DND-41 (cell line): ENCODE results near the gene TOX2.

ENCODE experiments used
- ATAC-seq: fragments of 200-7000 bp; cut with Tn5 transposase; 3 replicates; pipeline ENCODE4 v1.9.1; 2021; ENCODE audit warnings: low read depth; ENCODE audit not compliant: insufficient read depth
- DNase-seq: peaks from one replicate; pipeline ENCODE4 v3.0.0-alpha.2; 2020
- H2AFZ ChIP-seq: 2 replicates; pipeline ENCODE4 v1.6.0; 2012; ENCODE audit warnings: low read depth, low read length
- H3K27ac ChIP-seq: 2 replicates; pipeline ENCODE4 v1.5.1; 2012; ENCODE audit warnings: low read length, inconsistent platforms
- H3K27me3 ChIP-seq: fragments of 200-600 bp; sonication (generic); 2 replicates; pipeline ENCODE4 v1.6.0; 2012; ENCODE audit warnings: low read length, mild to moderate bottlenecking, inconsistent platforms; ENCODE audit not compliant: insufficient read depth, poor library complexity
- H3K36me3 ChIP-seq: 2 replicates; pipeline ENCODE4 v1.5.1; 2012; ENCODE audit warnings: low read length, inconsistent platforms; ENCODE audit not compliant: insufficient read depth
- H3K4me1 ChIP-seq: 2 replicates; pipeline ENCODE4 v1.5.1; 2012; ENCODE audit warnings: mild to moderate bottlenecking, low read length; ENCODE audit not compliant: insufficient read depth
- H3K4me2 ChIP-seq: 2 replicates; pipeline ENCODE4 v1.6.0; 2012; ENCODE audit warnings: mild to moderate bottlenecking, moderate library complexity, low read length, inconsistent platforms; ENCODE audit not compliant: insufficient read depth
- H3K4me3 ChIP-seq, 2 experiments: fragments of 200-600 bp in 1 of 2; shearing (Covaris generic) in 1 of 2; 2 replicates each; pipeline ENCODE4 v1.5.1; 2012 to 2016; ENCODE audit warnings: inconsistent platforms in 2 of 2, low read length in 2 of 2, mild to moderate bottlenecking in 2 of 2, low read depth in 1 of 2, moderate library complexity in 1 of 2
- H3K79me2 ChIP-seq: 2 replicates; pipeline ENCODE4 v1.6.0; 2012; ENCODE audit warnings: low read length, inconsistent platforms; ENCODE audit not compliant: insufficient read depth
- H3K9ac ChIP-seq: 2 replicates; pipeline ENCODE4 v1.6.0; 2012; ENCODE audit warnings: low read depth, mild to moderate bottlenecking, inconsistent platforms, low read length, moderate library complexity
- H3K9me3 ChIP-seq: 2 replicates; pipeline ENCODE4 v1.5.1; 2012; ENCODE audit warnings: low read length, moderate library complexity, mild to moderate bottlenecking, inconsistent platforms; ENCODE audit not compliant: insufficient read depth, severe bottlenecking
- H4K20me1 ChIP-seq: 2 replicates; pipeline ENCODE4 v1.6.0; 2012; ENCODE audit warnings: low read length; ENCODE audit not compliant: insufficient read depth
- EZH2 ChIP-seq: IDR thresholded peaks from 3 replicates; pipeline ENCODE4 v1.6.1; 2012; ENCODE audit warnings: borderline replicate concordance, low read depth, mild to moderate bottlenecking, moderate library complexity, low read length, inconsistent platforms; ENCODE audit not compliant: severe bottlenecking
- TF ChIP-seq, protein P1 (sequence below): IDR thresholded peaks from 2 replicates; pipeline ENCODE4 v1.5.1; 2012; ENCODE audit warnings: borderline replicate concordance, low read length, moderate library complexity, mild to moderate bottlenecking; ENCODE audit not compliant: poor library complexity, severe bottlenecking; ENCODE audit errors: extremely low read depth

Gene TOX2

DNA sequence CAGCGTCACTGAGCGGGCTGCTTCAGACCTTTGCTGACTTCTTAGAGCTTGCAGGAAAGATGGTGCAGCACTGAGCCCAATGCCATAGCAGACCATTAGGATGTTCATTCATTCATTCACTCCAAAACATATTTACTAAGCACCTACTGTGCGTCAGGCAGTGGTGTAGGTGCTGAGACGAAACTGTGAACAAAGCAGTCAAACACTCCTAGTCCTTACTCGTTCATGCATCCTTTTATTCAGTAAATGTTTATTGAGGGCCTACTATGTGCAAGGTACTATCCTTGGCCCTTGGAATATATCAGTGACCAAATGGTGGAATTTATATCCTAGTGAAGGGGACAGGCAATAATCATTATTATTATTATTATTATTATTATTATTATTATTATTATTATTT, 76.6 kb downstream of the TOX2 start:
- no peak for ATAC-seq
- H2AFZ ChIP-seq: no peak overlapping the region
- DNase-seq: no peak
- H3K4me3 ChIP-seq: no peak overlapping the region
- TF ChIP-seq, protein P1, sequence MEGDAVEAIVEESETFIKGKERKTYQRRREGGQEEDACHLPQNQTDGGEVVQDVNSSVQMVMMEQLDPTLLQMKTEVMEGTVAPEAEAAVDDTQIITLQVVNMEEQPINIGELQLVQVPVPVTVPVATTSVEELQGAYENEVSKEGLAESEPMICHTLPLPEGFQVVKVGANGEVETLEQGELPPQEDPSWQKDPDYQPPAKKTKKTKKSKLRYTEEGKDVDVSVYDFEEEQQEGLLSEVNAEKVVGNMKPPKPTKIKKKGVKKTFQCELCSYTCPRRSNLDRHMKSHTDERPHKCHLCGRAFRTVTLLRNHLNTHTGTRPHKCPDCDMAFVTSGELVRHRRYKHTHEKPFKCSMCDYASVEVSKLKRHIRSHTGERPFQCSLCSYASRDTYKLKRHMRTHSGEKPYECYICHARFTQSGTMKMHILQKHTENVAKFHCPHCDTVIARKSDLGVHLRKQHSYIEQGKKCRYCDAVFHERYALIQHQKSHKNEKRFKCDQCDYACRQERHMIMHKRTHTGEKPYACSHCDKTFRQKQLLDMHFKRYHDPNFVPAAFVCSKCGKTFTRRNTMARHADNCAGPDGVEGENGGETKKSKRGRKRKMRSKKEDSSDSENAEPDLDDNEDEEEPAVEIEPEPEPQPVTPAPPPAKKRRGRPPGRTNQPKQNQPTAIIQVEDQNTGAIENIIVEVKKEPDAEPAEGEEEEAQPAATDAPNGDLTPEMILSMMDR: no peak
- TF ChIP-seq EZH2: no peak
- H3K9me3 ChIP-seq: peaks cover 3% of the 10 kb centered on the region
- H3K4me2 ChIP-seq: no peak overlapping the region
- H3K27ac ChIP-seq: no peak overlapping the region
- H3K27me3 ChIP-seq: no peaks in the 10 kb centered on the region
- H4K20me1 ChIP-seq: no peaks in the 10 kb centered on the region
- H3K9ac ChIP-seq: no peak overlapping the region
- no peaks in the 10 kb centered on the region for H3K79me2 ChIP-seq
- H3K4me1 ChIP-seq: no peaks in the 10 kb centered on the region
- no peaks in the 10 kb centered on the region for H3K36me3 ChIP-seq

DNA sequence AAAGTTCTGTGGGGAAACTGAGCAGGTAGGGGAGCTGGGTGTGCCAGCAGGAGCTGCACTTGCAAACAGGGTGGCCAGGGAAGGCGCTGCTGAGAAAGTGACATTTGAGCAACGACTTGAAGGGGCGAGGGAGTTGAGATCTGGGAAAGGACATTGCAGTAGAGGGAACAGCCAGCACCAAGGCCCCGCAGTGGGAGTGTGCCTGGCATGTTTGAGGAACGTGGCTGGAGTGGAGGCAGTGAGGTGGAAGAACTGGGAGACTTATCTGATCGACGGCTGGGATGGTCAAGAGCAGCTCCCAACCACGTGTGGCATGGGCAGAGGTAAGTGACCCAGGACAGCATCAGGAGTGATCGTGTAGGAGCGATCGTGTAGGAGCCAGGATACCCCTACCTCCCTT, 77.3 kb downstream of the TOX2 start:
- peaks cover 3% of the 10 kb centered on the region for H3K9me3 ChIP-seq
- H2AFZ ChIP-seq: no peak overlapping the region
- no peak for TF ChIP-seq EZH2
- TF ChIP-seq, protein P1: no peak
- ATAC-seq: no peak
- no peaks in the 10 kb centered on the region for H3K4me1 ChIP-seq
- no peak overlapping the region for H3K4me2 ChIP-seq
- no peak overlapping the region for H3K27ac ChIP-seq
- no peaks in the 10 kb centered on the region for H3K36me3 ChIP-seq
- no peak for DNase-seq
- no peak overlapping the region for H3K9ac ChIP-seq
- H3K79me2 ChIP-seq: no peaks in the 10 kb centered on the region
- H4K20me1 ChIP-seq: no peaks in the 10 kb centered on the region
- no peak overlapping the region for H3K4me3 ChIP-seq
- no peaks in the 10 kb centered on the region for H3K27me3 ChIP-seq

DNA sequence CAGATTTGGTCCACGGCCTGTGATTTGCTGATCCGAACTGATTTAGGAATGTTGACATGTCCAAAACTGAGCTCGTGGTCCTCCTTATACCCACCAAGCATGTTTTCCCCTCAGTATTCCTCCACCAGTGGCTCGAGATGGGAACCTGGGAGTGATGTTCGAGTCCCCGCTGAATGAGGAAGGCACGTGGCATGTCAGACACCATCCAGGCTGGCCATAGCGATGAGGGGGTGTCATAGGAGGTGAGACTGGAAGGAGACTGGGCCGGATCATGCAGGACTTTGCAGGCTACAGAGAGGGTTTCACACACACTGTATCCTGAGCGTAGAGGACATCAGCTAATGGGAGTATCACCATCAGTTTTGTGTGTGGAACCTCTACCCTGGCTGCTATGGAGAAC, 78.2 kb downstream of the TOX2 start:
- DNase-seq: no peak
- Histone ChIP-seq H3K27me3 (no peaks in the 10 kb centered on the region), H3K79me2 (no peaks in the 10 kb centered on the region)

More for the DNA sequence above, 78.2 kb downstream of the TOX2 start:
- Histone ChIP-seq H3K27ac (no peak overlapping the region), H4K20me1 (no peaks in the 10 kb centered on the region), H2AFZ (no peak overlapping the region), H3K36me3 (no peaks in the 10 kb centered on the region), H3K4me1 (no peaks in the 10 kb centered on the region), H3K9ac (no peak overlapping the region), H3K9me3 (peaks cover 3% of the 10 kb centered on the region), H3K4me3 (no peak overlapping the region), H3K4me2 (no peak overlapping the region)
- TF ChIP-seq EZH2: no peak
- TF ChIP-seq, protein P1: no peak
- ATAC-seq: no peak
